CD8-positive, alpha-beta memory T cell (primary cell): Measurements from ENCODE around the gene GDAP2. TPM values are rescaled to one million over a fixed set of nuclear protein-coding genes. Genes with fewer than 3 reads are reported as not detected.
"Not testable (repeated sequence)": the region's sequence is repeated elsewhere in the genome, so short reads cannot be mapped to it uniquely, and the experiment has no call there.

Experiments used
- CTCF ChIA-PET: fragments of 350-600 bp; sonication (Branson Sonifier 250); formaldehyde crosslinking; loops from one replicate; lab custom pipeline; 2021; ENCODE audit warnings: antibody characterized with exemption; lab: Charles Lee
- POLR2A ChIA-PET: fragments of 350-600 bp; sonication (Branson Sonifier 250); formaldehyde crosslinking; loops from one replicate; lab custom pipeline; 2021; ENCODE audit warnings: antibody characterized with exemption; lab: Charles Lee
- DNase-seq, 5 donors: peaks; one replicate each; pipeline versions ENCODE4 v3.0.0 to v3.0.0-alpha.2; 2020 to 2022; ENCODE audit warnings: mixed read lengths in 1 of 5
- H3K27ac ChIP-seq: one replicate; pipeline ENCODE4 v1.7.0; 2013; ENCODE audit warnings: low read depth, mild to moderate bottlenecking, low read length, moderate library complexity
- H3K27me3 ChIP-seq: 2 replicates; pipeline ENCODE4 v1.7.0; 2013; ENCODE audit warnings: low read length, mild to moderate bottlenecking; ENCODE audit not compliant: insufficient read depth, poor library complexity, severe bottlenecking
- H3K36me3 ChIP-seq: 2 replicates; pipeline ENCODE4 v1.7.0; 2013; ENCODE audit warnings: mild to moderate bottlenecking, low read length, moderate library complexity; ENCODE audit not compliant: insufficient read depth
- H3K4me1 ChIP-seq: 2 replicates; pipeline ENCODE4 v1.7.0; 2013; ENCODE audit warnings: mild to moderate bottlenecking, low read length, moderate library complexity; ENCODE audit not compliant: insufficient read depth
- H3K4me3 ChIP-seq: 2 replicates; pipeline ENCODE4 v1.7.0; 2013; ENCODE audit warnings: mild to moderate bottlenecking, low read length
- H3K9me3 ChIP-seq: 2 replicates; pipeline ENCODE4 v1.7.0; 2013; ENCODE audit warnings: mild to moderate bottlenecking, low read length
- H3K27ac Mint-ChIP-seq, 8 donors: one replicate each; pipeline ENCODE4 v1.8.0; 2020 to 2021; ENCODE audit warnings: mixed read lengths in 8 of 8, mild to moderate bottlenecking in 6 of 8, inconsistent platforms in 3 of 8, moderate library complexity in 3 of 8
- H3K27me3 Mint-ChIP-seq, 2 donors: one replicate each; pipeline ENCODE4 v1.8.0; 2020 to 2021; ENCODE audit warnings: mixed read lengths in 2 of 2, mild to moderate bottlenecking in 1 of 2, moderate library complexity in 1 of 2
- H3K36me3 Mint-ChIP-seq, 3 donors: one replicate each; pipeline ENCODE4 v1.8.0; 2020 to 2021; ENCODE audit warnings: mixed read lengths in 3 of 3, inconsistent platforms in 1 of 3, mild to moderate bottlenecking in 1 of 3
- H3K4me1 Mint-ChIP-seq, 3 donors: one replicate each; pipeline ENCODE4 v1.8.0; 2020 to 2021; ENCODE audit warnings: mixed read lengths in 3 of 3, inconsistent platforms in 1 of 3, mild to moderate bottlenecking in 1 of 3
- H3K4me3 Mint-ChIP-seq, 7 donors: one replicate each; pipeline ENCODE4 v1.8.0; 2020 to 2021; ENCODE audit warnings: mixed read lengths in 7 of 7, mild to moderate bottlenecking in 6 of 7, moderate library complexity in 4 of 7, inconsistent platforms in 2 of 7
- H3K9me3 Mint-ChIP-seq, 5 donors: one replicate each; pipeline ENCODE4 v1.8.0; 2020 to 2022; ENCODE audit warnings: mixed read lengths in 5 of 5, mild to moderate bottlenecking in 3 of 5, moderate library complexity in 2 of 5, inconsistent platforms in 1 of 5
- polyA plus RNA-seq: library from polyadenylated mRNA; unstranded; fragments of 300-500 nt; fragmentation: Illumina TruSeq; gene quantifications from one replicate; pipeline ENCODE4 v1.2.3, GENCODE V29; 2021
- total RNA-seq, 2 experiments: library from RNA; stranded (reverse); gene quantifications; one replicate each; pipeline ENCODE4 v1.2.3, GENCODE V29; 2021

Gene GDAP2
- total and polyA plus RNA-seq, 3 experiments from 2014 or later = 10.0 to 31.7 (median 26.4) TPM

DNA sequence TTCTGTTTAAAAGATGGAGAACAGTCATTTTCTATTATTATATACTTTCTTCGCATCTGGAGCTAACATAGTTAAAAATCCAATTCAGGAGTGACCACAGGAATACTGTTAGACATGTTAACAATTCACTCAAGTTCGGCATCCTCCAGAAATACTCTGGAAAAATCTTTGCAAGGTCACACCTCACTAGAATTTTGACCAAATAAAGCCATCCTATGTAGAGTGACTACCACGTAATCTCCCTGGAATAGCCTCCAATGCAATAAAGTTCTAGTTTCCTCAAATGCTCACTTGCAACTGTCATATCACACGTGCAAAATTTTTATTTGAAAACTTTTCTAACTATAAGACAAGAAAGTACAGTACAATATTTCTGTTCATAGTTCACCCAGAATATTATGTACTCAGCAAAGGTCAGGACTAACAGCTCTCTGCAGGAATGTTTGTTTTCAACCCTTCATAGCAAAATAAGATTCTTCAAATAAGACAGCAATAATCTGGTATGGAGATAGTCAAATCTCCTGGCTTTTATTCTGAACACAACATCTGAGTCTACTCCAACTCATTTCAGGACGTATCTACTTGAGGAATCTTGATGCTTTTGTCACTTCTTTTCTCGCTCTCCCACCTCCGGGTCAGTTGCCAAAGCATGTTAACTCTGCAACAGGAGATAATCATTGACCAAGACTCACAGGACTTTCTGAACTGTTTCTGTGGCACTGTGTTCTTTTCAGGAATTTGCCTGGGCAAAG lies 82.6 kb downstream of the GDAP2 start:
- Mint-ChIP-seq H3K4me3 (no peak overlapping the region), H3K9me3 (peaks cover 22 to 32% (median 24%) of the 10 kb centered on the region in 5 donors), H3K27me3 (peaks cover 0 to 4% of the 10 kb centered on the region in 2 donors), H3K27ac (no peak overlapping the region), H3K36me3 (peaks cover 22 to 57% (median 30%) of the 10 kb centered on the region in 3 donors), H3K4me1 (no peaks in the 10 kb centered on the region)
- Histone ChIP-seq H3K4me3 (no peak overlapping the region), H3K27ac (no peak overlapping the region), H3K27me3 (no peaks in the 10 kb centered on the region), H3K9me3 (no peaks in the 10 kb centered on the region), H3K36me3 (no peaks in the 10 kb centered on the region), H3K4me1 (no peaks in the 10 kb centered on the region)
- DNase-seq = no peak
- POLR2A ChIA-PET = no interaction called here
- CTCF ChIA-PET = no interaction called here

DNA sequence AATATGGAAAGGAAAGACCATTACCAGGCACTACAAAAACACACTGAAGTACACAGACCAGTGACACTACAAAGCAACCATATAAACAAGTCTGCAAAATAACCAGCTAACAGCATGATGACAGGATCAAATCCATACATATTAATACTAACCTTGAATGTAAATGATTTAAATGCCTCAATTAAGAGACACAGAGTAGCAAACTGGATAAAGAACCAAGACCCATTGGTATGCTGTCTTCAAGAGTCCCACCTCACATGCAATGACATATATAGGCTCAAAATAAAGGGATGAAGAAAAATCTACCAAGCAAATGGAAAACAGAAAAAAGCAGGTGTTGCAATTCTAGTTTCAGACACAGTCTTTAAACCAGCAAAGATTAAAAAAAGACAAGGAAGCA lies 84.9 kb downstream of the GDAP2 start:
- H3K4me1 Mint-ChIP-seq, POLR2A ChIA-PET, H3K27ac ChIP-seq, H3K9me3 ChIP-seq, H3K4me3 Mint-ChIP-seq, H3K36me3 ChIP-seq, H3K27me3 ChIP-seq, H3K27me3 Mint-ChIP-seq, CTCF ChIA-PET, H3K27ac Mint-ChIP-seq, DNase-seq, H3K4me3 ChIP-seq, H3K4me1 ChIP-seq: not testable (repeated sequence)
- peaks cover 22 to 33% (median 24%) of the 10 kb centered on the region in 5 donors for H3K9me3 Mint-ChIP-seq
- peaks cover 30 to 69% (median 38%) of the 10 kb centered on the region in 3 donors for H3K36me3 Mint-ChIP-seq

DNA sequence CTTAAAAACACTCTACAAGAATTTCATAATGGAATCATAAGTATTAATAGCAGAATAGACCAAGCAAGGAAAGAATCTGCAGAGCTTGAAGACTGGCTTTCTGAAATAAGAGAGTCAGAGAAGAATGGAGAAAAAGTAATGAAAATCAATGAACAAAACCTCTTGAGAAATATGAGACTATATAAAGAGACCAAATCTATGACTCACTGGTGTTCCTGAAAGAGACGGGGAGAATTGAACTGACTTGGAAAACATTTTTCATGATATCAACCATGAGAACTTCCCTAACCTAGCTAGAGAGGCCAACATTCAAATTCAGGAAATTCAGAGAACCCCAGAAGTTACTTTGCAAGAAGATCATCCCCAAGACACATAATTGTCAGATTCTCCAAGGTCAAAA lies 85.6 kb downstream of the GDAP2 start:
- H3K27me3 ChIP-seq = no peaks in the 10 kb centered on the region
- H3K4me3 Mint-ChIP-seq = no peak overlapping the region
- peaks cover 0 to 4% of the 10 kb centered on the region in 2 donors for H3K27me3 Mint-ChIP-seq
- ChIA-PET CTCF (no interaction called here), POLR2A (no interaction called here)
- H3K4me1 ChIP-seq = no peaks in the 10 kb centered on the region
- H3K9me3 Mint-ChIP-seq = peaks cover 22 to 33% (median 24%) of the 10 kb centered on the region in 5 donors
- H3K4me1 Mint-ChIP-seq = no peaks in the 10 kb centered on the region
- H3K27ac ChIP-seq = no peak overlapping the region
- no peaks in the 10 kb centered on the region for H3K9me3 ChIP-seq
- H3K36me3 ChIP-seq = no peaks in the 10 kb centered on the region
- H3K4me3 ChIP-seq = no peak overlapping the region
- DNase-seq = no peak
- no peak overlapping the region for H3K27ac Mint-ChIP-seq
- H3K36me3 Mint-ChIP-seq = peaks cover 30 to 71% (median 38%) of the 10 kb centered on the region in 3 donors

DNA sequence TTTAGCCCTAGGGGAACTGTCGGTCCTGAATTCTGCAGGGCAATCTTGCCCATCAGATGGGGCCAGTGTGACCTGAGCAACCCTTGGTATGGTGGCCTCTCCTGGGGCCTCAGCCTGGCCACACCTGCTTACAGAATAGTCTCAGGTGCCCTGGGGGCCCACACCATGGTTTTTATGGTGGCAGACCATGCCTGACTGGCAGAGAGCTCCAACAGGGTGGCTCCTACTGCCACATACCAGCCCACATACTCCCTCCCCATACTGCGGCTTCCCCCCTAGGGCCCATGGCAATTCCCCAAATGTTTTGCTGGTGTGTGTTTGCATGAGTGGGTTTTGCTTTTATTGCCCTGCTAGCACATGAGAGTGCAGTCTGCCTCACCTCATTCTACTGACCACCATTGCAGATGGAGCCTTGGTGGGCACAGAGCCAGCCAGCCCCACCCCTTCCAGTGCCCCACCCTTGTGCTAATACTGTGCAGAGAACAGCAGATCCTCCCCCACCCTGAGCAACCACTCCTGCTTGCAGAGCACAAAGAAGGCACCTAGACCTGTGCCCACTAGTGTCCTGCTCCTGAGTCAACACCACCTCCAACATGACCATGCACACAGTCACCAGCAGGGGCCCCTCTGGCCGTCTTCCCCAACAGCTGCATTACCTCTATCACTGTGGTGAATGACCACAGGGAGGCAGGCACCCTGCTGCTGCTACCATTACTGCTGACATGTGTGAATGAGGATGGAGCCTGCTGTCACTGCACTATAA lies 86.8 kb downstream of the GDAP2 start:
- peak overlapping the region in 1 of 8 donors; percentile 77 for H3K27ac Mint-ChIP-seq
- no peak overlapping the region for H3K4me3 Mint-ChIP-seq
- no peak for DNase-seq
- no peaks in the 10 kb centered on the region for H3K27me3 ChIP-seq
- H3K4me1 Mint-ChIP-seq = no peaks in the 10 kb centered on the region
- H3K36me3 ChIP-seq = no peaks in the 10 kb centered on the region
- H3K9me3 ChIP-seq = no peaks in the 10 kb centered on the region
- no peak overlapping the region for H3K4me3 ChIP-seq
- ChIA-PET POLR2A (no interaction called here), CTCF (no interaction called here)
- peaks cover 0 to 4% of the 10 kb centered on the region in 2 donors for H3K27me3 Mint-ChIP-seq
- H3K36me3 Mint-ChIP-seq = peaks cover 32 to 76% (median 40%) of the 10 kb centered on the region in 3 donors
- H3K9me3 Mint-ChIP-seq = peaks cover 22 to 35% (median 24%) of the 10 kb centered on the region in 5 donors
- H3K27ac ChIP-seq = no peak overlapping the region
- no peaks in the 10 kb centered on the region for H3K4me1 ChIP-seq

DNA sequence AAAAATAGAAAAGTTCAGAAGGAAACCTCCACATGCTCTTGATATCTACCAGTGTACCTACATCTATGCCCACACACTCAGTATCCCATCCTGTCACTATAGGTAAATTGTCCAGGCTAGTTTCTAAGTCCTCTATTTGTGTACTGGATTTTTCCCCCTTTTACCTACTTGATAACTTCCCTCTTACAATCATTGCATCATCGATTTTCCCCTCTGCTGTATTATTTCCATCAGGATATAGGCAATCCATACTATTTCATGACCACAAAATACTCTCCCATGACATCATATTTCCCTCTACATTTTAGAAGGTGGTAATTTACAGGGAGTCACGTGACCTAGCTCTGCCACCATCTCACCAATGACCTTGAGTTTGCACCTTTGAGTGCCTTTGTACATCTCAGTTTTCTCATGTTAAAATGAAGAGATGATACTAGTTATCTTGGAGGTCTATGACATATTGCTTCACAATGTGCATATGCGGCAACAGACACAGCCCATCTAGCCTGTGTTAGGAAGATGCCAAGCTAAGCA lies 88.2 kb downstream of the GDAP2 start:
- Histone ChIP-seq H3K36me3 (no peaks in the 10 kb centered on the region), H3K4me1 (no peaks in the 10 kb centered on the region), H3K4me3 (no peak overlapping the region), H3K9me3 (no peaks in the 10 kb centered on the region), H3K27me3 (no peaks in the 10 kb centered on the region), H3K27ac (no peak overlapping the region)
- Mint-ChIP-seq H3K4me1 (no peaks in the 10 kb centered on the region), H3K27me3 (peaks cover 0 to 4% of the 10 kb centered on the region in 2 donors), H3K4me3 (no peak overlapping the region), H3K36me3 (peaks cover 32 to 67% (median 38%) of the 10 kb centered on the region in 3 donors), H3K9me3 (peaks cover 22 to 35% (median 24%) of the 10 kb centered on the region in 5 donors), H3K27ac (peak overlapping the region in 1 of 8 donors; percentile 44)
- ChIA-PET CTCF (no interaction called here), POLR2A (no interaction called here)
- DNase-seq = no peak

DNA sequence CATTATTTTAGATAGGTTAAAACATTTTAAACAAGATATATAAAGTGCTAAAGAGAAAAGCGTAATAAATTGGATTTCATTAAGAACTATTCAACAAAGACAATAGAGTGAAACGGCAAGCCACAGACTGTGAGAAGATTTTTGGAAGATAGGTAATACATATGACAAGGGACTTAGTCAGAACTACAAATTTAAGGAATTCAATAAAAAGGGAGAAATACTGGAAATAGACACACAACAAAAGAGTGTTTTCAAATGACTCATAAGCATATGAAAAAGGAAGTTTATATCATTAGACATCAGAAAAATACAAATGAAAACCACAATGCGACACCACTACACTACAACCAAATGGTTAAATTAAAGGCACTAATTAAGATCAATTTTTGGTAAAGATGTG lies 90.5 kb downstream of the GDAP2 start:
- Mint-ChIP-seq H3K4me3 (no peak overlapping the region), H3K27ac (no peak overlapping the region), H3K27me3 (peaks cover 0 to 5% of the 10 kb centered on the region in 2 donors), H3K4me1 (no peaks in the 10 kb centered on the region), H3K36me3 (peaks cover 20 to 44% (median 24%) of the 10 kb centered on the region in 3 donors), H3K9me3 (peaks cover 4 to 14% (median 5%) of the 10 kb centered on the region in 5 donors)
- H3K27ac ChIP-seq = no peak overlapping the region
- no peaks in the 10 kb centered on the region for H3K9me3 ChIP-seq
- DNase-seq = no peak
- no peak overlapping the region for H3K4me3 ChIP-seq
- no peaks in the 10 kb centered on the region for H3K36me3 ChIP-seq
- no peaks in the 10 kb centered on the region for H3K27me3 ChIP-seq
- H3K4me1 ChIP-seq = no peaks in the 10 kb centered on the region
- POLR2A ChIA-PET = interaction anchor here (0.6 kb wide), 1 partner anchor 10 kb away, joined by 3 read pairs; no protein-coding TSS in a partner anchor
- CTCF ChIA-PET = no interaction called here

DNA sequence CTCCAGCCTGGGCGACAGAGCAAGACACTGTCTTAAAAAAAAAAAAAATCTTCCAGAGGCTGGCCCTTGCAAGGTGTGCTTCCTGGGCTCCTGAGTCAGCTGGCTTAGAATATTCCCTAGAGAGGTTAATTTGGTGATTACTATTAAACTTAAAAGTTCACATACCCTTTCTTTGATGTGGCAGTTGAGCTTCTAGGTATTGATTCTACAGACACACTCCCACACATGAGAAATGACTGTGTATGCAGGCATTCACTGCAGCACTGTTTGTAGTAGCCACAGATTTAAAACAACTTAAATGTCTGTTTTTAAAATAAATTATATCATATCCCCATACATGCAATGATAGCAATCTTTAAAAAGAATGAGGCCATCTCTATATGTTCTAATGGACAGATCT lies 93.4 kb downstream of the GDAP2 start:
- Histone ChIP-seq H3K27ac (no peak overlapping the region), H3K4me1 (no peaks in the 10 kb centered on the region), H3K27me3 (no peaks in the 10 kb centered on the region), H3K4me3 (no peak overlapping the region), H3K36me3 (no peaks in the 10 kb centered on the region), H3K9me3 (no peaks in the 10 kb centered on the region)
- Mint-ChIP-seq H3K4me3 (no peak overlapping the region), H3K36me3 (peaks cover 9 to 28% (median 13%) of the 10 kb centered on the region in 3 donors), H3K27me3 (peaks cover 0 to 3% of the 10 kb centered on the region in 2 donors), H3K27ac (no peak overlapping the region), H3K4me1 (no peaks in the 10 kb centered on the region), H3K9me3 (peaks cover 0 to 10% (median 9%) of the 10 kb centered on the region in 5 donors)
- DNase-seq = no peak
- ChIA-PET CTCF (no interaction called here), POLR2A (no interaction called here)

DNA sequence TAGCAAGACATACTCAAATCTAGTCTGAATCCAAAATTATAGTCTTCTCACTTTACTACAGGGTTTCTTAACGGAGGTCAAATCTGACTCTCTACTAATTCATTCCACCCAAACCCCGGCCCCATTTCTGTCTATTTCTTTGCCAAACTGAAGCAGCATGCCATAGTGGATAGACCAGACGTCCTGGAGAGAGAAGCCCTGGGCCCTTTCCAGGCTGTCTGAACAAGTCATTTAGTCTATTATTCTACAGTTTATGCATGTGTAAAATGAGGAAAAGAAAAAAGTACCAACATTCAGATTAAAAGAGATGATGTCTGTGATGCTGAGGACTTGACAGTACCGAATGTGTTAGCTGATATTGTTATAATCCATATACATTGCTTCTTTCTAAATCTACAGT lies 95.0 kb downstream of the GDAP2 start:
- Mint-ChIP-seq H3K4me3 (no peak overlapping the region), H3K27me3 (peaks cover 0 to 3% of the 10 kb centered on the region in 2 donors), H3K27ac (no peak overlapping the region), H3K36me3 (peaks cover 3 to 18% (median 9%) of the 10 kb centered on the region in 3 donors), H3K4me1 (no peaks in the 10 kb centered on the region), H3K9me3 (peaks cover 0 to 17% (median 14%) of the 10 kb centered on the region in 5 donors)
- no peak overlapping the region for H3K27ac ChIP-seq
- POLR2A ChIA-PET = no interaction called here
- H3K36me3 ChIP-seq = no peaks in the 10 kb centered on the region
- no peak overlapping the region for H3K4me3 ChIP-seq
- H3K4me1 ChIP-seq = no peaks in the 10 kb centered on the region
- CTCF ChIA-PET = no interaction called here
- H3K9me3 ChIP-seq = no peaks in the 10 kb centered on the region
- no peak for DNase-seq
- H3K27me3 ChIP-seq = no peaks in the 10 kb centered on the region
